SK-N-SH (cell line): Measurements from ENCODE around the gene TRMO. TPM values are rescaled to one million over a fixed set of nuclear protein-coding genes. Genes with fewer than 3 reads are reported as not detected.

Experiments
- CTCF ChIA-PET: fragments of 300-600, 350-600 bp; formaldehyde crosslinking; extraction: SDS; loops from one replicate; lab custom pipeline; 2021; lab: Yijun Ruan, JAX
- POLR2A ChIA-PET: fragments of 350-600 bp; sonication (Branson Sonifier 250); formaldehyde crosslinking; extraction: SDS; loops from one replicate; lab custom pipeline; 2020; ENCODE audit warnings: antibody characterized with exemption, inconsistent platforms; lab: Yijun Ruan, JAX
- DNase-seq: peaks from one replicate; pipeline ENCODE4 v3.0.0; 2012
- H2AFZ ChIP-seq: fragments of 200-600 bp; sonication (generic); 2 replicates; pipeline ENCODE4 v1.8.1; 2016; ENCODE audit warnings: antibody characterized with exemption, mild to moderate bottlenecking, low read depth
- H3F3A ChIP-seq: fragments of 200-600 bp; sonication (generic); replicated peaks from 2 replicates; pipeline ENCODE3; 2016; ENCODE audit warnings: antibody characterized with exemption, mild to moderate bottlenecking; ENCODE audit not compliant: insufficient read depth
- H3K27ac ChIP-seq, 2 experiments: fragments of 200-500 bp in 1 of 2; fragments of 200-600 bp in 1 of 2; sonication (Bioruptor generic) in 1 of 2; sonication (generic), shearing (Covaris generic) in 1 of 2; 2 replicates each; pipeline versions ENCODE4 v1.5.1 to v1.6.1; 2014 to 2016; ENCODE audit warnings: low read depth in 2 of 2, inconsistent platforms in 1 of 2, low read length in 1 of 2, mild to moderate bottlenecking in 1 of 2, mixed read lengths in 1 of 2
- H3K27me3 ChIP-seq: fragments of 200-600 bp; sonication (generic), shearing (Covaris generic); 2 replicates; pipeline ENCODE4 v1.6.1; 2016; ENCODE audit warnings: mixed run types; ENCODE audit not compliant: insufficient read depth
- H3K36me3 ChIP-seq, 2 experiments: fragments of 200-500 bp in 1 of 2; fragments of 200-600 bp in 1 of 2; sonication (Bioruptor generic) in 1 of 2; sonication (generic) in 1 of 2; replicated peaks in 1 of 2; 2 replicates each; pipeline versions ENCODE3 to v1.5.1; 2014 to 2016; ENCODE audit warnings: low read length in 1 of 2, mild to moderate bottlenecking in 1 of 2; ENCODE audit not compliant: insufficient read depth in 2 of 2, control insufficient read depth in 1 of 2
- H3K4me1 ChIP-seq, 2 experiments: fragments of 200-500 bp in 1 of 2; fragments of 200-600 bp in 1 of 2; sonication (Bioruptor generic) in 1 of 2; sonication (generic), shearing (Covaris generic) in 1 of 2; 2 replicates each; pipeline versions ENCODE4 v1.5.1 to v1.6.1; 2014 to 2016; ENCODE audit warnings: low read depth in 1 of 2, low read length in 1 of 2, mixed run types in 1 of 2; ENCODE audit not compliant: insufficient read depth in 2 of 2, control insufficient read depth in 1 of 2
- H3K4me2 ChIP-seq: fragments of 200-600 bp; sonication (generic), shearing (Covaris generic); 2 replicates; pipeline ENCODE4 v1.6.1; 2017; ENCODE audit warnings: mixed run types
- H3K4me3 ChIP-seq, 2 experiments: fragments of 200-500 bp in 1 of 2; fragments of 200-600 bp in 1 of 2; sonication (Bioruptor generic) in 1 of 2; sonication (generic), shearing (Covaris generic) in 1 of 2; 2 replicates each; pipeline versions ENCODE4 v1.5.1 to v1.8.1; 2014 to 2016; ENCODE audit warnings: low read depth in 2 of 2, inconsistent platforms in 1 of 2, low read length in 1 of 2, mild to moderate bottlenecking in 1 of 2, mixed read lengths in 1 of 2, moderate library complexity in 1 of 2
- H3K79me2 ChIP-seq: fragments of 200-600 bp; sonication (generic); 2 replicates; pipeline ENCODE4 v1.8.1; 2017; ENCODE audit warnings: mild to moderate bottlenecking; ENCODE audit not compliant: insufficient read depth
- H3K9ac ChIP-seq: fragments of 200-600 bp; sonication (generic); 2 replicates; pipeline ENCODE4 v1.6.1; 2017; ENCODE audit warnings: mixed run types
- H3K9me2 ChIP-seq: fragments of 200-600 bp; sonication (generic); 2 replicates; pipeline ENCODE4 v1.6.1; 2017; ENCODE audit warnings: mixed run types
- H3K9me3 ChIP-seq: fragments of 200-600 bp; sonication (generic); 2 replicates; pipeline ENCODE4 v1.6.1; 2017; ENCODE audit warnings: mixed run types, mild to moderate bottlenecking, moderate library complexity
- H4K20me1 ChIP-seq: fragments of 200-600 bp; sonication (generic); 2 replicates; pipeline ENCODE4 v1.6.1; 2017; ENCODE audit warnings: mild to moderate bottlenecking, mixed run types; ENCODE audit not compliant: insufficient read depth
- ELF1 ChIP-seq: IDR thresholded peaks from 2 replicates; pipeline ENCODE4 v1.4.0; 2012
- EP300 ChIP-seq, 2 experiments: IDR thresholded peaks; 2 replicates each; pipeline versions ENCODE4 v1.4.0 to v1.6.1; 2012; ENCODE audit warnings: borderline replicate concordance in 1 of 2, low read depth in 1 of 2, low read length in 1 of 2
- EZH2phosphoT487 ChIP-seq: fragments of 200-600 bp; sonication (generic); IDR thresholded peaks from 2 replicates; pipeline ENCODE4 v1.6.1; 2017; ENCODE audit warnings: low read depth, mixed run types, mild to moderate bottlenecking, antibody characterized with exemption, moderate library complexity, borderline replicate concordance
- FOSL2 ChIP-seq: IDR thresholded peaks from 2 replicates; pipeline ENCODE4 v1.4.0; 2012; ENCODE audit warnings: low read depth, mild to moderate bottlenecking, moderate library complexity, borderline replicate concordance
- FOXJ3 ChIP-seq: sonication (generic); formaldehyde crosslinking; IDR thresholded peaks from 2 replicates; pipeline ENCODE4 v1.5.1; 2020; ENCODE audit warnings: mild to moderate bottlenecking, missing genetic modification reagents
- GATA2 ChIP-seq: sonication (generic); formaldehyde crosslinking; IDR thresholded peaks from 2 replicates; pipeline ENCODE4 v1.5.0; 2020; ENCODE audit warnings: mild to moderate bottlenecking, missing genetic modification reagents
- JUND ChIP-seq: IDR thresholded peaks from 2 replicates; pipeline ENCODE4 v1.4.0; 2012
- POLR2AphosphoS5 ChIP-seq: IDR thresholded peaks from 2 replicates; pipeline ENCODE4 v1.6.1; 2012; ENCODE audit warnings: low read depth, low read length
- RAD21 ChIP-seq: IDR thresholded peaks from 2 replicates; pipeline ENCODE4 v1.6.1; 2012; ENCODE audit warnings: mild to moderate bottlenecking, low read length
- YY1 ChIP-seq: IDR thresholded peaks from 2 replicates; pipeline ENCODE4 v1.4.0; 2012; ENCODE audit warnings: low read depth, mild to moderate bottlenecking
- WGBS: methylation state at CpG from one replicate; pipeline ENCODE4 v1.1.6; 2017; ENCODE audit warnings: low lambda C conversion rate; 5-methylcytosine and 5-hydroxymethylcytosine counted together
- polyA plus RNA-seq, 3 experiments: library from polyadenylated mRNA; depleted of rRNA; stranded (reverse); fragments of >200 nt; gene quantifications; 2 replicates each; pipeline ENCODE4 v1.2.3, GENCODE V29; 2012
- TF ChIP-seq, protein P1 (sequence below): fragments of 150-350 bp; IDR thresholded peaks from 2 replicates; pipeline ENCODE4 v1.6.1; 2017; ENCODE audit warnings: antibody characterized with exemption, low read length, low read depth, borderline replicate concordance
- TF ChIP-seq, protein P2 (sequence below): IDR thresholded peaks from 2 replicates; pipeline ENCODE4; 2012
- TF ChIP-seq, protein P3 (sequence below): IDR thresholded peaks from 2 replicates; pipeline ENCODE4 v1.6.1; 2012; ENCODE audit warnings: mild to moderate bottlenecking, low read depth, low read length, moderate library complexity
- TF ChIP-seq, protein P4 (sequence below): fragments of 150-350 bp; IDR thresholded peaks from 2 replicates; pipeline ENCODE4 v1.6.1; 2016; ENCODE audit warnings: mild to moderate bottlenecking, low read depth, low read length

TRMO gene
- polyA plus RNA-seq, 1 of the 3 experiments (the other 2 are of a cell fraction), result 8.1 TPM

DNA sequence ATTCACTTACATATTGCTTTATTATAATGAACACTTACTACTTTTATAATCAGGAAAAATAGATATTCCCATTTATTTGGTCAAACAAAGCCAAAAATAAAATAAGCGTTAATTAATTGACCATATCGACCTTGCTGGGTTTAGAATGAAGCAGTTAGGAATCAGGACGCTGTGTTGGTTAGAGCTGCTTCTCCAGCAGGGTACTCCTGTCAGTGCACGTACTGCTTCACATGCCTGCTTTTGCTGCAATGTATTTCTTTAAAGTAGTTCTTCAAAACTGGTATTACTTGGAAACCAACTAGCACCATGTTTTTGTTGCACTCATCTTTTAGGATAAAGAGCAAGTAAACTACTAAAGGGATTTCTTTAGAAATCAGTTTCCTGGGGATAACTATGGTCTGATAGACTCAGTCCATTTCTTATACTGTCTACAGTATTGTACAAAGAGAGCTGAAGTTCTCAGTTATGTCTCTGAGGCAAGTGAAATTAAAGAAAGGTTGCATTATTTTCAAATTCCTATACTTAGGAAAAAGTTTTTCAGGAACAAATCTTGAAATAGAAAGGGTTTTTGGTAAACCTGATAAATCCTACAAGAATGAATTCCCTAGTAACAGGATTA, 6.8 kb upstream of the TRMO start:
- Histone ChIP-seq H3K79me2 (no peaks in the 10 kb centered on the region), H3K27ac (no peak overlapping the region), H3F3A (no peaks in the 10 kb centered on the region), H3K9me3 (no peaks in the 10 kb centered on the region), H4K20me1 (no peaks in the 10 kb centered on the region), H3K9ac (no peak overlapping the region), H3K4me2 (no peak overlapping the region), H2AFZ (no peak overlapping the region), H3K27me3 (peaks cover 29% of the 10 kb centered on the region; the same call in 1 of the 2 replicates), H3K4me3 (no peak overlapping the region), H3K4me1 (no peaks in the 10 kb centered on the region; a peak in 1 of 4 replicates), H3K9me2 (no peaks in the 10 kb centered on the region), H3K36me3 (no peaks in the 10 kb centered on the region)
- no peak for DNase-seq
- 21% methylated on average over 4 of the region's 4 CpGs for WGBS
- ChIA-PET CTCF (interaction anchor here (1.1 to 1.5 kb wide), 5 partner anchors 21 to 335 kb away, joined by 3 to 5 read pairs (median 3); partner anchors contain the start of gene TRIM14), POLR2A (no interaction called here)
- TF ChIP-seq, protein P1, sequence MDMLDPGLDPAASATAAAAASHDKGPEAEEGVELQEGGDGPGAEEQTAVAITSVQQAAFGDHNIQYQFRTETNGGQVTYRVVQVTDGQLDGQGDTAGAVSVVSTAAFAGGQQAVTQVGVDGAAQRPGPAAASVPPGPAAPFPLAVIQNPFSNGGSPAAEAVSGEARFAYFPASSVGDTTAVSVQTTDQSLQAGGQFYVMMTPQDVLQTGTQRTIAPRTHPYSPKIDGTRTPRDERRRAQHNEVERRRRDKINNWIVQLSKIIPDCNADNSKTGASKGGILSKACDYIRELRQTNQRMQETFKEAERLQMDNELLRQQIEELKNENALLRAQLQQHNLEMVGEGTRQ, result no peak
- TF ChIP-seq RAD21 (no peak), GATA2 (no peak), EP300 (IDR thresholded peaks at IDR 0.05; ENCODE audit: borderline replicate concordance in 1 of 2, low read depth in 1 of 2, low read length in 1 of 2) (no peak), JUND (no peak), EZH2phosphoT487 (no peak), FOXJ3 (CRISPR knock-in tag) (no peak), ELF1 (no peak), FOSL2 (no peak), YY1 (no peak), POLR2AphosphoS5 (no peak)
- TF ChIP-seq, protein P2, sequence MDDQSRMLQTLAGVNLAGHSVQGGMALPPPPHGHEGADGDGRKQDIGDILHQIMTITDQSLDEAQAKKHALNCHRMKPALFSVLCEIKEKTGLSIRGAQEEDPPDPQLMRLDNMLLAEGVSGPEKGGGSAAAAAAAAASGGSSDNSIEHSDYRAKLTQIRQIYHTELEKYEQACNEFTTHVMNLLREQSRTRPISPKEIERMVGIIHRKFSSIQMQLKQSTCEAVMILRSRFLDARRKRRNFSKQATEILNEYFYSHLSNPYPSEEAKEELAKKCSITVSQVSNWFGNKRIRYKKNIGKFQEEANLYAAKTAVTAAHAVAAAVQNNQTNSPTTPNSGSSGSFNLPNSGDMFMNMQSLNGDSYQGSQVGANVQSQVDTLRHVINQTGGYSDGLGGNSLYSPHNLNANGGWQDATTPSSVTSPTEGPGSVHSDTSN, result no peak
- TF ChIP-seq, protein P3, sequence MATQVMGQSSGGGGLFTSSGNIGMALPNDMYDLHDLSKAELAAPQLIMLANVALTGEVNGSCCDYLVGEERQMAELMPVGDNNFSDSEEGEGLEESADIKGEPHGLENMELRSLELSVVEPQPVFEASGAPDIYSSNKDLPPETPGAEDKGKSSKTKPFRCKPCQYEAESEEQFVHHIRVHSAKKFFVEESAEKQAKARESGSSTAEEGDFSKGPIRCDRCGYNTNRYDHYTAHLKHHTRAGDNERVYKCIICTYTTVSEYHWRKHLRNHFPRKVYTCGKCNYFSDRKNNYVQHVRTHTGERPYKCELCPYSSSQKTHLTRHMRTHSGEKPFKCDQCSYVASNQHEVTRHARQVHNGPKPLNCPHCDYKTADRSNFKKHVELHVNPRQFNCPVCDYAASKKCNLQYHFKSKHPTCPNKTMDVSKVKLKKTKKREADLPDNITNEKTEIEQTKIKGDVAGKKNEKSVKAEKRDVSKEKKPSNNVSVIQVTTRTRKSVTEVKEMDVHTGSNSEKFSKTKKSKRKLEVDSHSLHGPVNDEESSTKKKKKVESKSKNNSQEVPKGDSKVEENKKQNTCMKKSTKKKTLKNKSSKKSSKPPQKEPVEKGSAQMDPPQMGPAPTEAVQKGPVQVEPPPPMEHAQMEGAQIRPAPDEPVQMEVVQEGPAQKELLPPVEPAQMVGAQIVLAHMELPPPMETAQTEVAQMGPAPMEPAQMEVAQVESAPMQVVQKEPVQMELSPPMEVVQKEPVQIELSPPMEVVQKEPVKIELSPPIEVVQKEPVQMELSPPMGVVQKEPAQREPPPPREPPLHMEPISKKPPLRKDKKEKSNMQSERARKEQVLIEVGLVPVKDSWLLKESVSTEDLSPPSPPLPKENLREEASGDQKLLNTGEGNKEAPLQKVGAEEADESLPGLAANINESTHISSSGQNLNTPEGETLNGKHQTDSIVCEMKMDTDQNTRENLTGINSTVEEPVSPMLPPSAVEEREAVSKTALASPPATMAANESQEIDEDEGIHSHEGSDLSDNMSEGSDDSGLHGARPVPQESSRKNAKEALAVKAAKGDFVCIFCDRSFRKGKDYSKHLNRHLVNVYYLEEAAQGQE, result no peak
- TF ChIP-seq, protein P4, sequence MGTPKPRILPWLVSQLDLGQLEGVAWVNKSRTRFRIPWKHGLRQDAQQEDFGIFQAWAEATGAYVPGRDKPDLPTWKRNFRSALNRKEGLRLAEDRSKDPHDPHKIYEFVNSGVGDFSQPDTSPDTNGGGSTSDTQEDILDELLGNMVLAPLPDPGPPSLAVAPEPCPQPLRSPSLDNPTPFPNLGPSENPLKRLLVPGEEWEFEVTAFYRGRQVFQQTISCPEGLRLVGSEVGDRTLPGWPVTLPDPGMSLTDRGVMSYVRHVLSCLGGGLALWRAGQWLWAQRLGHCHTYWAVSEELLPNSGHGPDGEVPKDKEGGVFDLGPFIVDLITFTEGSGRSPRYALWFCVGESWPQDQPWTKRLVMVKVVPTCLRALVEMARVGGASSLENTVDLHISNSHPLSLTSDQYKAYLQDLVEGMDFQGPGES, result no peak
